NCI-H526 (cell line): ENCODE results near the gene PLA2G2F.

Source experiments
- DNase-seq, 2 experiments: peaks; one replicate each; lab custom pipeline; 2025; lab: John Stamatoyannopoulos, UW

The PLA2G2F gene

GRCh38 chr1:20168564-20169491 lies 29.7 kb downstream of the PLA2G2F start:
- no peak for DNase-seq

- DNase-seq = no peak
Measured at GRCh38 chr1:20169932-20170331, 30.8 kb downstream of the PLA2G2F start.

DNA sequence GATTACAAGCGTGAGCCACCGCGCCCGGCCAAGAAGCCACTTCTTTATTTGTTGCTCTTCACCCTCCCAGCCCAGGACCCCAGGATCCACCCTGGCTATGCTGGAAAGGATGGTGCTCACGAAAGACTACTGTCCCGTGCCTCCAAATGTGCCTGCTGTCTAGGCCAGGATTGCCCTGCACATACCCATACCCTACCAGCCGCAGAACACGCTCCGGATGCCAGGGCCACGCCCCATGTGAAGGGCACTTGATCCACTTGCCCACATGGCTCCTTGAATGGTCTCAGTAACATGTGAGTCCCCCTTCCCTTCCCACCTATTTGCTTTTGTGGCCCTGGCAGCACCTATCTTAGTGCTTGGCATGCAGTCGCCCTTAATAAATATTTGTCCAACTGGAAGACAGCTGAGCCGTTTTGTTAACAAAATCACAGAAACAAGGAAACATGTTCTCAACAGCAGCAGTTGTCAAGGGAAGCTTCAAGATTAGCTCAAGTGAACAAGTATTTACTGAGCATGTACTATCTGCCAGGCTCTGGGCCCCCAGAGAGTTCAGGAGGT lies 33.0 kb downstream of the PLA2G2F start:
- DNase-seq = no peak

GRCh38 chr1:20174937-20175666 lies 36.0 kb downstream of the PLA2G2F start:
- DNase-seq = no peak

- no peak for DNase-seq
Measured at GRCh38 chr1:20178634-20179370, 39.7 kb downstream of the PLA2G2F start.

DNA sequence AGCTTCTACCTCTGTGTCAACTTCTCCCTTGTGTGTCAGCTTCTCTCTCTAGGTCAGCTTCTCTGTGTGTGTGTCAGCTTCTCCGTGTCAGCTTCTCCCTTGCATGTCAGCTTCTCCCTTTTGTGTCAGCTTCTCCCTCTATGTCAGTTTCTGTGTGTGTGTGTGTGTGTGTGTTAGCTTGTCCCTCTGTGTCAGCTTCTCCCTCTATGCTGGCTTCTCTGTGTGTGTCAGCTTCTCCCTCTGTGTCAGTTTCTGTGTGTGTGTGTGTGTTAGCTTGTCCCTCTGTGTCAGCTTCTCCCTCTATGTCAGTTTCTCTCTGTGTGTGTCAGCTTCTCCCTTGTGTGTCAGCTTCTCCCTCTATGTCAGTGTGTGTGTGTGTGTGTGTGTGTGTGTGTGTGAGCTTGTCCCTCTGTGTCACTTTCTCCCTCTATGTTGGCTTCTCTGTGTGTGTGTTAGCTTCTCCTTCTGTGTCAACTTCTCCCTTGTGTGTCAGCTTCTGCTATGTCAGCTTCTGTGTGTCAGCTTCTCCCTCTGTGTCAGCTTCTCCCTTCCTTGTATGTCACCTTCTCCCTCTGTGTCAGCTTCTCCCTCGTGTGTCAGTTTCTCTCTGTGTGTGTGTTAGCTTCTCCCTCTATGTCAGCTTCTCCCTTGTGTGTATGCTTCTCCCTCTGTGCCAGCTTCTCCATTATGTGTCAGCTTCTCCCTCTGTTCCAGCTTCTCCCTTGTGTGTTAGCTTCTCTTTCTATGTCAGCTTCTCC lies 40.4 kb downstream of the PLA2G2F start:
- no peak for DNase-seq

GRCh38 chr1:20180129-20180843 lies 41.2 kb downstream of the PLA2G2F start:
- DNase-seq = no peak

DNA sequence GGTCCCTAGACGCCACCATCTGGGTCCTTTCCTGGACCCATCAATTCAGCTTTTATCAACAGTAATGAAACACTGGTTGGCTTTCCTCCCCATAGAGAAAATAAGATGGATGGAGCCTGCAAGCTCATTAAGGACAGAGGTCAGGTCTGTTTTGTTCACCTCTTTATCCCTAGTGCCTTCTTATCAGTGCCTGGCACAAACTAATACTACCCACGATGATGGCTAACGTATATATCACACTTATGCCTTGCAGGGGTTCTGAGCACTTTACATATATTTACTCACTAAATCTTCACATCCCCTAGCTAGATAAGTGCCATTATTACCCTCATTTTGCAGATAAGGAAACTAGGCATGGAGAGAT lies 41.7 kb downstream of the PLA2G2F start:
- no peak for DNase-seq

- no peak for DNase-seq
Measured at GRCh38 chr1:20182415-20182814, 43.3 kb downstream of the PLA2G2F start.

GRCh38 chr1:20183035-20183434 lies 43.9 kb downstream of the PLA2G2F start:
- no peak for DNase-seq

GRCh38 chr1:20183616-20184271 lies 44.6 kb downstream of the PLA2G2F start:
- no peak for DNase-seq

DNA sequence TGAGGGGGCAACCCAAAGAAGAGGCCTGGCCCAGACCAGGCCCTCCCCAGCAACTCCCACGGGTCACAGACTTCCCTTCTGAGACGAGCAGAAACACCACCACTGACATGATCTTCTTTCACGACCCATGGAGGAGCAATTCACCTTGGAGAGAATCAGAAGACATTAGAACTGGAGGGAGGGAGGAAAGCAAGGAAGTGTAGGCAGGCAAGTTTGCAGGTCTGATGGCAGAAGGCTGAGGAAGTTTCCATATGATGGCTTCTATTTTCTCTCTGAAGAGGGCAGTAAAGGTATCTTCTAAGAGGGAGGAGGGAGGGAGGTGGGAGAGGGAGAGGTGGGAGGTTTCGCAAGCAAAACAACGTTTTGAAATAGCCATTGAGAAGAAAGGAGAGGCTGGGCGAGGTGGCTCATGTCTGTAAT lies 45.4 kb downstream of the PLA2G2F start:
- no peak for DNase-seq

- DNase-seq = no peak
Measured at GRCh38 chr1:20184997-20185833, 46.1 kb downstream of the PLA2G2F start.

- no peak for DNase-seq
Measured at GRCh38 chr1:20185834-20186782, 47.0 kb downstream of the PLA2G2F start, which contains the start of the genes PLA2G2C and UBXN10. TSS of gene PLA2G2C (minus strand) at chr1:20186518. CDS start at chr1:20177363, 9,155 bp downstream. TSS of gene UBXN10 (plus strand) at chr1:20186096. CDS start at chr1:20190562, 4,466 bp downstream.

- no peak for DNase-seq
Measured at GRCh38 chr1:20187103-20187812, 48.1 kb downstream of the PLA2G2F start.

DNA sequence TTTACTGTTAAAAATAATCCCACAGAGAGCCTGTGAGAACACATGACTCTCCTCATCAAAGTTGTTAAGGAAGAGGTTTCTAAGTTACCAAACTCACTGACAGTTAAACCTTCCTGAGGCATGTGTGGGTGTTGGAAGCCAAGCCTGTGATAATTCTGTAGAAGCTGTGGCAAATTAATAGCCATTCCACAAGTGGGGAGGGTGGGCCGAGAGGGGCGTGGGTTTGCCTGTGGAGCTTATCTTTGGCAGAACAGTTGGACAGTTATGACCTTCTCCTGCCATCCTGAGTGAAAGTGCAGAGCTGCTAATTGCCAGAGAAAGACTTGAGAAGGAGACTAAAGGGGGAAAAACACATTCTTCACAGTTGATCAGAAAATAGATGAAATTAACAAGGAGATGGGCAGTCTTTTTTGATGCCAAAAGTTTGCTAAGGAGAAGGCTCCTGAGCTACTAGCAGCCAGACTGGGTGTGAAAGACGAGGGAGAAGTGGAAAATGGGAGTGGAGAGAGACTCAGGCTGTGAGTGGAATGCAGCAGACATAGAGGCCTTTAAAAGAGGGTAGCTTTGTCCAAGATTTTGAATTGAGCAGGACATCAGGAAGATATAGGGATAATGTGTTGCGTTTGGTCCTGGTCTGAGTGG lies 48.8 kb downstream of the PLA2G2F start:
- DNase-seq = no peak

- no peak for DNase-seq
Measured at GRCh38 chr1:20188455-20188817, 49.3 kb downstream of the PLA2G2F start.
